Stimulated activated CD4-positive, alpha-beta T cell treated with anti-CD3 and anti-CD28 coated beads, Interleukin-15, amount 100 ng/mL, for 48 hours (primary cell): Measurements from ENCODE around the gene ATP1A2.

Experiments
- DNase-seq, 2 donors: peaks; one replicate each; pipeline ENCODE4 v3.0.0-alpha.2; 2020; ENCODE audit warnings: low read depth in 2 of 2

ATP1A2 gene

DNA sequence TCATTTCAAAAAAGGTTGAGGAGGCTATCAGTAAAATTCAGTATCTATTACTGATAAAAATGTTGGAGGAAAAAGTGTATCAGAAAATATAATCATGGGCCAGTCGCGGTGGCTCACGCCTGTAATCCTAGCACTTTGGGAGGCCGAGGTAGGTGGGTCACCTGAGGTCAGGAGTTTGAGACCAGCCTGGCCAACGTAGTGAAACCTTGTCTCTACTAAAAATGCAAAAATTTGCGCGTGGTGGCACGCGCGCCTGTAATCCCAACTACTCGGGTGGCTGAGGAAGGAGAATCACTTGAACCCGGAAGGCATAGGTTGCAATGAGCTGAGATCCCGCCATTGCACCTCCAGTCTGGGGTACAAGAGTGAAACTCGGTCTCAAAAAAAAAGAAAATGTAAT is 30.5 kb downstream of the ATP1A2 start:
- no peak for DNase-seq

DNA sequence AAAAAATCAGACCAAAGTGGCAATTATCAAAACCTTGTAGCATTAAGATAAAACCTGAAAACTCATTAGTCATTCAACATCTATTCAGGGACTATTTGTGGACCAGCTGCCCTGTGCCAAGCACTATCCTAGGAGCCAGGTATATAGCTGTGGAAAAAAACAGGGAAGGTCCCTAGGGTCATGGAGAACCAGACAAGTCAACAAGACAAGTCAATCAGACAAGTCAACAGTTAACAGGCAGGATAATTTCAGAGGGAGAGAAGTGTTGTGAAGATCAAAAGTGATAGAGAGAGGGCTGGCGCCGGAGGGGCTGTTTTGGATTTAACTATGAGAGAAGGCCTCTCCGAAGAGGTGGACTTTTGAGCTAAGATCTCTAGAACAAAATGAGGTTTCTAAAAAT is 32.6 kb downstream of the ATP1A2 start:
- no peak for DNase-seq

DNA sequence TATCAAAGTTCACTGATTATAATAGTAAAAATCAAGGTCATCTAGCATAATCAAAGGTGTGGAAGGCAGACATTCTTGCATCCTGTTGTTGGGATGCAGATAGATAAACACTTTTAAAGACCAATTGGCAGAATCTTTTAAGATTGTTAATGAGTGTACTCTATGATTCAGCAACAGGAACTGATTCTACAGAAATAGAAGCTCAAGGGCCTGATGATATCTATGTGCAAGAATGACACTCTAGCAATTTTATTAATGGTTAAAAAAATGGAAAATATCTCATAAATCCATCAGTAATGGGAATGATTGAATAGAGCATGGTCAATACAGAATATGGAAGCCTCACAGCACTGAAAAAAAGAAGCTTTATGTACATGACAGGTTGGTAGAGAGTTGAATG is 33.7 kb downstream of the ATP1A2 start:
- no peak for DNase-seq

DNA sequence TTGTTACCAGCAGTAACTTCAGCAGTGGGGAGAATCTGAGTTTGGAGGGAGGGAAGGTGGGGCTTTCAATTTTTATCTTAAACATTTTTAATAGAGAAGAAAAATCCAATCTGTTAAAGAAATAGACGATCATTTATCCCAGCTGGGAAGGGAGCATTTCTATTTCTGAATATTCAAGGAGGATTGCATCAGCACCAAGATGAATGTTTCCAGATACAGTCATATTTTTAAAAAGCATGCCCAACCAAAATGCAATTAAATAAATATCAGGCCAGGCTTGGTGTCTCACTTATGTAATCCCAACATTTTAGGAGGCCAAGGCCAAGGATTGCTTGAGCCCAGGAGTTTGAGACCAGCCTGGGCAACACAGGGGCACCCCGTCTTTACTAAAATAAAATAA is 34.2 kb downstream of the ATP1A2 start:
- DNase-seq = no peak

DNA sequence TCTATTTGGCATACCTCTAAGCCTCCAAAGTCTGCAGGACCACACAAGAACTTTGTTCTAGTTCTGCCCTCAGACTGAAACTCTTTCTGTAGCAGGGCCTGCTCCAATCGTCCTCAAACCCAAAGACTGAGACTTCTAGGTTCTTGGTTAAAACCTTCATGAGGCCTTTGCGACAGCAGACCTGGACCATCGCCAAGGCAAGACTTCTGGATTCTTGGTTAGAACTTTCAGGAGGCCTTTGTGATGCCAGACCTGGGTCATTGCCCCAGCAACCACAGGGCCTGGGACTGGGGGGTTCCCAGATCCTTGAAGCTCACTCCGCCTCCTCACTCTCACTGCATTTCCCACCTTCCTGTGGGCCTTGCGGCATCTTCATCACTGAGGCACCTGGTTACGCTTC is 35.7 kb downstream of the ATP1A2 start, which contains the start of gene ATP1A4:
ATP1A4 (plus strand) TSS at position 301 of the 400 bp plus-strand sequence. CDS start 438 bp downstream, outside the sequence.
- DNase-seq = no peak

DNA sequence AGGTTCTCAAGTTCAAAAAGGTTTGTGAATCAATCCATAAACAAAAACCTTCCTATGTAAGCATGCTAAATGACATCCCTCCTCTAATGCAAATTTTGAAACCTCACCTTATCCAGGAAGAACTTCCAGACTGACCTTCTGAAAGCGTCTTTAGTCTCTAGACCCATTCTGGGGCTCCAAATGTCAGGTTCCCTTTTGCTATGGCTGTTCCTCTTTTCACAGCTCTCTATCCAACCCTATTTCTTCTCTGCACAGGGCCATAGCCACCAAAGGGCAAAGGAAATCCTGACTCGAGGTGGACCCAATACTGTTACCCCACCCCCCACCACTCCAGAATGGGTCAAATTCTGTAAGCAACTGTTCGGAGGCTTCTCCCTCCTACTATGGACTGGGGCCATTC is 39.2 kb downstream of the ATP1A2 start:
- DNase-seq = no peak

DNA sequence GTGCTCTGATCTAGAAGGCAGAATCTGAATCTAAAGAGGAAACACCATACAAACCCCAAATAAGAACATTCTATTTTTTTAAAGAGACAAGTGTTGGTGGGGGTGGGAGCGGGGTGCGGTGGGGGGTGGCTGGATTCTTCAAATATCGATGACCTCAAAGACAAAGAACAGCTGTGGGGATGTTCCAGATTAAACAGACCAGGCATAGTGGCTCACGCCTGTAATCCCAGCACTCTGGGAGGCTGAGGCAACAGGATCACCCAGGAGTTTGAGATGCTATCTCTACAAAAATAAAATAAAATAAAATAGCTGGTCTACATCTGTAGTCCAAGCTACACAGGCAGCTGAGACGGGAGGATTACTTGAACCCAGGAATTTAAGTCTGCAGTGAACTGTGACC is 40.8 kb downstream of the ATP1A2 start:
- no peak for DNase-seq

DNA sequence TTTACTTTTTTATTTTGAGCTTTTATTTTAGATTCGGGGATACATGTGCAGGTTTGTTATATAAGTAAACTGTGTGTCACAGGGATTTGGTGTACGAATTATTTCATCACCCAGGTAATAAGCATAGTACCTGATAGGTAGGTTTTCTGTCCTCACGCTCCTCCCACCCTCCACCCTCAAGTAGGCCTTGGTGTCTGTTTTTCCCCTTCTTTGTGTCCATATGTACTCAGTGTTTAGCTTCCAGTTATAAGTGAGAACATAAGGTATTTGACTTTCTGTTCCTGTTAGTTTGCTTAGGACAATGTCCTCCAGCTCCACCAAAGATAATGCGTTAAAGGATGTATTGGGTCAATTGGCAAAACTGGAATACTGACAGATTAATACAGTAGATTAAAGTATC is 41.6 kb downstream of the ATP1A2 start:
- no peak for DNase-seq

DNA sequence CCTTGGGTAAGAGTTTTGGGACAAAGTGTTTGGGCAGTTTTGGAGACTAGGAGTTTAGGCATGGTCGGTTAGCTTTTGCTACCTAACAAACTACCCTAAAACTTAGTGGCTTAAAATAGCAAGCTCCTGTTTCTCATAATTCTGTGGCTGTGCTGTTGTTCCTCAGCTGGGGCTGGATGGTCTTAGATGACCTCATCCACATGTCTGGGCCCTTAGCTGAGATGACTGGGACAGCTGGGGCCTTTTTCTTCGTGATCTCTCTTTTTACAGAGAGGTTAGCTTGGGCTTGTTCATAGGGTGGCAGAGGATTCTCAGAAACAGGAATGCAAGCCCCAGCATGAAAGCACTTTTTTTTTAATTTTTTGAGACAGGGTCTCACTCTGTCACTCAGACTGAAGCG is 42.5 kb downstream of the ATP1A2 start:
- no peak for DNase-seq

DNA sequence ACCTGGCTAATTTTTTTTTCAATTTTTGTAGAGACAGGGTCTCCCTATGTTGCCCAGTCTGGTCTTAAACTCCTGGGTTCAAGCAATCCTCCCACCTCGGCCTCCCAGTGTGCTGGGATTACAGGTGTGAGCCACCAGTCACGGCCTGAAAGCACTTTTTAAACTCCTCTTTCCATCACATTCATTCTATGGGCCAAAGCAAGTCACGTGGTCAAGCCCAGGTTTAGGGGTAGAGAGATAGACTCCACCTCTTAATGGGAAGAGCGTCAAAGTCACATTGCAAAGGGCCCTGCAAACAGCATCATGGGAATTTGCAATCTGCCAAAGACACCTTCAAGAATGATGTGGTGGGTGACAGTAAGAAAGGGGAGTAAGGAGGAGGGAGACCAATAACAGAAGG is 43.0 kb downstream of the ATP1A2 start:
- DNase-seq = no peak

DNA sequence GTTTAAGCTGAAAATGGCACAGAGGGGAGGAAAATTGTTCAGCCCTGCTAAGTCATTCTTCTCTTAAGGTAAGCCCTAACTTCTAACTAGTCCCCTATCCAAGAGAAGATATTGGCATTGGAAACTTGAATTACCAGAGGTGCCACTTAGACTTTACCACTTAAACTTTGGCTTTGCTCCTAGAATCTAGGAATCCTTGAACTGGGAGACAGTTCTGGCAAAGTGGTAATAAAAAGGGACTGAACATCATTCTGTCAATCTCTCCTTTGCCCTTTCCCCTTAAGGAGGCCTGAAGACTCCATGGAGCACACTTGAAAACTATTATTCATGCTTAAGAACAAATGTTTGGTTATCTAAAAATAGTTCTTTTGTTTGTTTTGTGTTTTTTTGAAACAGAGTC is 44.3 kb downstream of the ATP1A2 start:
- DNase-seq = no peak

DNA sequence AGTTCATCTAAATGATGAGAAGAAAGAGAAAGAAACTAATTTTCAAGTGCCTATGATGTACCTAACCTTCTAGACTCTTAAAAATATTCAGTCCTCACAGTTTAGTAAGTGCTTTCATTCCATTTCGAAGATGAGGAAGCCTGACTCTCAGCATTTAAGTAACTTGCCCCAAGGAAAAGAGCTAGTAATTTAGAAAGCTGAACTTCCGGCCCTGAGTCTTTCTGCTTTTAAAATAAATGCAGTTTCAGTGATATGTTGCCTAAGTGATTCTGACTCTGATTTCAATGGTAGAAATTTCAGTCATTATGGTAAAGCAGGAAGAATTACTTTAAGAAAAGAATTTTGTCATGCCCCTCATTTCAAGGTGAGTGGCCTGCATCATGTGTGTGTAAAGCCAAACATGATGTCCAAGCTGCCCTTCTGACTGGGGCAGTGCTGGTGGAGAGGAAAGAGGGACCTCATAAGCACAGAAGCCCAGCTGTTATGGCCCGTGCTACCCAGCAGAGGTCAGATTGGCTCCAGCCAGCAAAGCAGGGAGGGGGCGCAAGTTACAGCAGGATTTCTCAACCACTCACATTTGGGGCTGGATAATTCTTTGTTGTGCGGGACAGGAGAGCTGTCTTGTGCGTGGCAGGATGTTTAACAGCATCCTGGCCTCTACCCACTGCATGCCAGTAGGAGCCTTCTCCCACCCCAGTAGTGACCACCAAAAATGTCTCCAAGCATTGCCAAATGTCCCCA is 46.6 kb downstream of the ATP1A2 start:
- DNase-seq = no peak

DNA sequence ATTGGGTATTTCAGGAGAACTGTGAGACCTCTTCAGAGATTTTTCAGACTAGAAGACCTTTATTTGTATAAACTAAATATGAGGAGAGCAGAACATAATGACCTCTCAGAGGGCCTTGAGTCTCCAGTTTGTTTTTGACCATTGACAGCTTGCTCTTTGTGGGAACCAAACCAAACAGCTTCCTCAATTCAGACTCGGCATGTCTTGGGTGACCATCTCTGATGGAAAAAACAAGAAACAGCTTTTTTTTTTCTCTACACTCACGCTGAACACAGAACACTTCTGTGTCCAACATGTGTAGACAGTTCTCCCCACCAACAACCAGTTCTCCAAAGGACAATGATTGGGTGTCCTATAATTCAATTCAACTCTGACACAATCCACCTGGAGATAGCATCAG is 47.4 kb downstream of the ATP1A2 start:
- no peak for DNase-seq

DNA sequence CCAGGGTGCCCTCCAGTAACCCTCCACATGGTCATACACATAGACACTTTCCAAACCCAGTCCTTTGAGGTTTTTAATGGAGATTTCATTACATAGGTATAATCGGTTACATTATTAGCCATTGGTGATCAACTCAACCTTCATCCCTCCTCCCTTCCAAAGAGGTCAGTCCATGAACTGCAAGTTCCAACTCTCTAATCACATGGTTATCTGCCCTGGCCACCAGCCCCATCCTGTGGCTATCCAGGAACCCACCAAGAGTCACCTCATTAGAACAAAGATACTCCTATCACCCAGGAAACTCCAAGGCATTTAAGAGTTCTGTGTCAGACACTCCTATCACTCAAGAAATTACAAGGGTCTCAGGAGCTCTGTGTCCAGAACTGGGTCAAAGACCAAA is 48.1 kb downstream of the ATP1A2 start:
- no peak for DNase-seq

DNA sequence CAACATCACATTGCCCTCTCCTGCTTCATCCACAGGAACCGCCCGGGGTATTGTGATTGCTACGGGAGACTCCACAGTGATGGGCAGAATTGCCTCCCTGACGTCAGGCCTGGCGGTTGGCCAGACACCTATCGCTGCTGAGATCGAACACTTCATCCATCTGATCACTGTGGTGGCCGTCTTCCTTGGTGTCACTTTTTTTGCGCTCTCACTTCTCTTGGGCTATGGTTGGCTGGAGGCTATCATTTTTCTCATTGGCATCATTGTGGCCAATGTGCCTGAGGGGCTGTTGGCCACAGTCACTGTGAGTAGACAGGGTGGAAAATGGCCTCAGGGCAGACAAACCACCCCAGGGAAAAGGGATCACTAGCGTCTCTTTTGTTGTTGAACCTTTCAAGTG is 48.6 kb downstream of the ATP1A2 start:
- no peak for DNase-seq

DNA sequence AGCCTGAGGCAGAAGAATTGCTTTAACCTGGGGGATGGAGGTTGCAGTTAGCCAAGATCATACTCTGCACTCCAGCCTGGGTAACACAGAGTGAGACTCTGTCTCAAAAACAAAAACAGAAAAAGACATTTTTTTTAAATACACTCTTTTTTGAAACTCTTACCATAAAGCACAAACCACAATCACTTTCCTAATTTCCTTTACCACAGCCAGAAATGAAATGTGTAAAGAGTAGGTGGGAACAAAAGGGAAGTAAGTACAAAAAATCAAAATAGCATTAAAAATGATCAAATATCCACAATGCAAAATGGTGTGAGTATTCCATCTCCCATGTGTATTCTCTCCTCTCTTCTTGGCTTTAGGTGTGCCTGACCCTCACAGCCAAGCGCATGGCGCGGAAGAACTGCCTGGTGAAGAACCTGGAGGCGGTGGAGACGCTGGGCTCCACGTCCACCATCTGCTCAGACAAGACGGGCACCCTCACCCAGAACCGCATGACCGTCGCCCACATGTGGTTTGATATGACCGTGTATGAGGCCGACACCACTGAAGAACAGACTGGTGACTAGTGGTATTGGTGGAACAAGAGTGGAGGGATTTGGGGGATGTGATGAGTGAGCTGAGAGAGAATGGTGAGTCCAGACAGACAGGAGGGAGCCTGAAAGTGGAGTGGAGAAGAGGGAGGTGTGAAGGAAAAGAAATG is 50.8 kb downstream of the ATP1A2 start:
- no peak for DNase-seq

DNA sequence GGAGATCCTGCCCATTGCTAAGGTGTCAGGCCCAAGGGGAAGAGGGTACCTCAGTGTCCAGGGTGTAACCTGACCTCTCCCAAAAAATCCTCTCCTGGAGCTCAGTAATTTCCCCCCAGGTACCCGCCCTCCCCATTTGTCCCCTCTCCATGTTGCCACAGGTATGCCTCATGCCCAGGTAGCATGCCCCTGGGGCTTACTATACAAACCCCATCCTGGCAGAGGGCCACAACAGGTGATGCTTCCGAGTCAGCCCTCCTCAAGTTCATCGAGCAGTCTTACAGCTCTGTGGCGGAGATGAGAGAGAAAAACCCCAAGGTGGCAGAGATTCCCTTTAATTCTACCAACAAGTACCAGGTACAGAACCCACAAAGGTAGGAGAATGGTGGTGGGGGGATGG is 51.5 kb downstream of the ATP1A2 start:
- DNase-seq = no peak

DNA sequence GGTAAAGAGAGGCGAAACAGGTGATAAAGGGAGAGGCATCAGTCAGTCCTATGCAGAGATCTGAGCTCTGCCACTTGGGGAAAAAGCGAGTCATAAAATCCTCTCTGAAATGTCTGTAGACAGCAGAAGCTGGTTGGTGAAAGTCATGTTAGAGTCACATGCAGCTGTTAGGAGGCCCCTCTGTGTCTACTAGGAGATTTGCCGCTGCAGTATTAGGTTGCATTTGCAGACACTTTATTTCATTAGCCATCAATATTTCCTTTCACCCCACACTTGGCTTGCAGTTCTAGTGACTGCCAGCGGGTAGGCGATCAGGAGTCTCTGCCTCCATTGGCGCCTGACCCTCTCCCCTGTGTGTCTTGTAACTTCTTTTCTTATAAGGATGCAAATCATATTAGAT is 52.0 kb downstream of the ATP1A2 start:
- DNase-seq = no peak

DNA sequence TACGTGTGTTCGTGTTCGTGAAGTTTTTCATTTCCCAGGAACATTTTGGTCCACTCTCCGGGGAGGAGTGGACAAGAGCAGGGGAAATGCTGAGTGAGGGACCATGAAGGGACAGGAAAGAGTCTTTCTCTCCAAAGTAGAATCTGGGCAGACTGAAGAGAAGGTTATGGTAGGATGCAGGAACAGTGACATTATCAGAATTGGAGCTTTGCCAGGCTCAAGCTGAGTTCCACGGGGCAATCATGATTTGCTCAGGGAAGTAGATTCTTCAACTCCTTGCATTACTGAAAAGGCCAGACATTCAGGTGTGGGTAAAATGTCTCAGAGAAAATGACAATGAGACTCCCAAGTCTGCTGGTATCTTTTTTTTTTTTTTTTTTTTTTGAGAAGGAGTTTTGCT is 52.5 kb downstream of the ATP1A2 start:
- no peak for DNase-seq

DNA sequence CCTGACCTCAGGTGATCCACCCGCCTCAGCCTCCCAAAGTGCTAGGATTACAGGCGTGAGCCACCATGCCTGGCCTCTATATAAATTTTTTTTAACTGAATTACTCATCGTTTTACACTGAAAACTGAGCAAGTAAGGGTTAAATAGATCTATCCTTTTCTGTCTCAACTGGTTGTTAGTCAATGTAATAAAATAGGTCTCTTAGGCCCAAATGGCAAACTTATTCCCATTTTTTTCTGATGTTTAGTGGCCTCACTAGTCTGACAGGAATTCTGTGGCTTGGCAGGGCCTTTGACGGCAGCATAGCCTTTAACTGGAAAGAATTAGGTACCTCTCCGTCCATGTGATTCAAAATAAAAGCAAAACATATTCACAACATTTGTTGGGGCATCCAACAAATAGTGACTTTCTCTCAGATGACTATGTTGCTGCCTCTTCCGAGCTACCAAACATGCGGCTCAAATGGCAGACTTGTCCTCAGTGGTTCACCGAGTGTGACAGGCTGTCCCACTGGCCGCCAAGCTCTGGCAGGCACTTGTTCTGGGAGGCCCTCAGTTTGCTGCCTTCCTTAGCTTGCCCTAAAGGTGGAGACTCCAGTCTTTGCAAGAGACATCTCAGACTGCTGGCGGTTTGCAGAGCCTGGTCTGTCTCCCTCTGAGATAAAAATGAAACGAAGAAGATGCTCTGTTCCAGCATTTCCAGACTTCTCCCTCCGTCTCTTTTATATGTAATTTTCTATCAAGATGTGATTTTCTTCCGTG is 53.2 kb downstream of the ATP1A2 start:
- no peak for DNase-seq

DNA sequence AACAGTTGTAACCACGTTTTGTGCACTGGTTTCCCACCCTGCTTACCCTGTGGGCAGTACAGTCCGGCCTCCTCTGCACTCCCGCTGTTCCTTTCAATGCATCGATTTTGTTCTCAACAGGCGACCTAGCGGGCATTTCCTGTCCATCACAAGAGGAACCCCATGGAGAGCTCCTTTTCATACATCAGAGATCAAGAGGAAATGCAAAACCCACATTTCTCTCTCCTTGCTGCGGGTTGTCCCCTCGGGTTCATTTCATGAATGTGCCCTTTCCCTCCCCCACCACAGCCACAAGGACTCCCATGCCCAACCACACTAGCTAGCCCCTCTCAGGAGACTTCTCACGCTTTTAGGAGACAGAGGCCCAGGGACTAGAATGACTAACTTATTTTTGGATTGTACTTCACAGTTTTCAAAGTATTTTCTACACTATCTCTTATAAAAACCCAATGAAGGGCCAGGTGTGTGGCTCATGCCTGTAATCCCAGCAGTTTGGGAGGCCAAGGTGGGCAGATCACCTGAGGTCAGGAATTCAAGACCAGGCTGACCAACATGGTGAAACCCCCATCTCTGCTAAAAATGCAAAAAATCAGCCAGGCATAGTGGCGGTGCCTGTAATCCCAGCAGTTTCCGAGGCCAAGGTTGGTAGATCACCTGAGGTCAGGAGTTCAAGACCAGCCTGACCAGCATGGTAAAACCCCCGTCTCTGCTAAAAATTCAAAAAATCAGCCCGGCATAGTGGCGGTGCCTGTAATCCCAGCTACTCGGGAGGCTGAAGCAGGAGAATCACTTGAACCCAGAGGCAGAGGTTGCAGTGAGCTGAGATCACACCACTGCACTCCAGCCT is 54.2 kb downstream of the ATP1A2 start:
- DNase-seq = peak in 1 of 2 donors; percentile 23

DNA sequence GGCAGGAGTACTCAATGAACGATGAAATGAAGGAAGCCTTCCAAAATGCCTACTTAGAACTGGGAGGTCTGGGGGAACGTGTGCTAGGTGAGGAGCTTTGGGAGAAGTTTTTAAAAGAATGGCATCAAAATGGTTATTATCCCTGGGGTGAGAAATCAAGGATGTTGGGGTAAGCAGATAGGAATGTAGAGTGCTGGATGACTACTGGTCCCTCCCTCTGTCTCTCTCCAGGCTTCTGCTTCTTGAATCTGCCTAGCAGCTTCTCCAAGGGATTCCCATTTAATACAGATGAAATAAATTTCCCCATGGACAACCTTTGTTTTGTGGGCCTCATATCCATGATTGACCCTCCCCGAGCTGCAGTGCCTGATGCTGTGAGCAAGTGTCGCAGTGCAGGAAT is 55.8 kb downstream of the ATP1A2 start:
- no peak for DNase-seq
